ENCODE measurements around the gene PAFAH2. TPM values are rescaled to one million over a fixed set of nuclear protein-coding genes. Genes with fewer than 3 reads are reported as not detected.

Gene PAFAH2
- polyA plus RNA-seq, 1 donor = 18.2 TPM

- no peak for DNase-seq
Measured at GRCh38 chr1:26031611-26032220, 33.9 kb upstream of the PAFAH2 start.

- no peak for DNase-seq
Measured at GRCh38 chr1:26031196-26031595, 33.3 kb upstream of the PAFAH2 start.

DNA sequence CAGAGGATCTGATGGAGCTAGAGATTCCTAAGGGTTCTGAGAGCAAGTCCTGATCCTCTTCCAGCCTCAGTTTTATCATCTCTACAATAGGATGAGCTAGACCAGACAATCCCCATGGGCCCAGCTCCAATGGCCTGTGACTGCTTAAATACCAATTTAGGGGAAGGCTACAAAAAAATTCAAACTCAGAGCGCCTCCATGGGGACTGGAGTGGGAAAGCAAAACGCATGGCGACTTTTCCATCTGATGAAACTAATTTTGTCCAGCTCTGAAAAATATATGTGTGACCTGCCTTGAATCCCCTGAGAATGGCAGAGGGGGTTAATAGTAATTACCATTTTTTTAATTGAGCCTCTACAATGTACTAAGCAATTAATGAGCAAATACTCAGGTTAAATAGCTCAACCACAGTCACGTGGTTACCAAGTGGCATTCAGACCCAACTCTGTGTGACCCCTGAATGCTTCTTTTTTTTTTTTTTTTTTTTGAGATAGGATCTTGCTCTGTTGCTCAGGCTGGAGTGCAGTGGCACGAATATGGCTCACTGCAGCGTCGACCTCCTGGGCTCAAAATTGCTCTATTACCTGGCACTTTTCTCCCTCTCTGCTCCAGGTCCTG, 32.1 kb upstream of the PAFAH2 start:
- DNase-seq = no peak

DNA sequence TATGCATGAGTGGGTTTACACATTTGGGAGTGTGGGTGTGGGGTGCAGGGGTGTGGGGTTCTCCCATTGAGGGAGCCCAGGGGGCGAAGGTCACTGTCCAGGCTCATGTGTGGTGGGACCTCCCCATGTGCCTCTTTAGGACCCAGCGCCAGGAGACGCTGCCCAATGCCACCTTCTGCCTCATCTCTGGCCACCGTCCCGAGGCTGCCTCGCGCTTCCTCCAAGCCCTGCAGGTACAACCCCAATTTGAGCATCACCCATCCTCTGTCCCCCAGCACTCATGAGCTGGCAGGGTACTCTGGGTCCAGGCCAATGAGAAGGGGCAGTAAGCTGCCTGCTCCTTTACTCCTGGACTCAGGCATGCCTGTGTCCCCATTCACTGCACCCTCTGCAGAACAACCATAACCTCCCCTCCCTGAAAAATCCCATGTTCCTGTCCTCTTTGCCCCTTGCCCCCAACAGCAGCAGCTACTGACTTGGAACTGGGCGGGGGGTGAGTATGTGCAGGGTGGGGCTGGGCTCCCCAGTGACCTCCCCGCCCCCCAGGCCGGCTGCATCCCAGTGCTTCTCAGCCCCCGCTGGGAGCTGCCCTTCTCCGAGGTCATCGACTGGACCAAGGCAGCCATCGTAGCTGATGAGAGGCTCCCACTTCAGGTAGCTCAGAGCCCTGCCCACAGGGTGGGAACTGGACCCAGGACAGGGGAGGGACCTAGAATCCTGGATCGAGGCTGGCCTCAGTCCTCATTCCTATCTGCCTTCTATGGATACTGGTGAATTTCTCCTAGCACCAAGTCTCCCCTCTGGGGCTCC, 31.4 kb upstream of the PAFAH2 start:
- DNase-seq = no peak

GRCh38 chr1:26028490-26028980, 30.7 kb upstream of the PAFAH2 start:
- DNase-seq = no peak

- DNase-seq = no peak
Measured at GRCh38 chr1:26027716-26028489, 30.0 kb upstream of the PAFAH2 start.

GRCh38 chr1:26025517-26025916, 27.7 kb upstream of the PAFAH2 start:
- no peak for DNase-seq

- DNase-seq = no peak
Measured at GRCh38 chr1:26025060-26025459, 27.2 kb upstream of the PAFAH2 start.

DNA sequence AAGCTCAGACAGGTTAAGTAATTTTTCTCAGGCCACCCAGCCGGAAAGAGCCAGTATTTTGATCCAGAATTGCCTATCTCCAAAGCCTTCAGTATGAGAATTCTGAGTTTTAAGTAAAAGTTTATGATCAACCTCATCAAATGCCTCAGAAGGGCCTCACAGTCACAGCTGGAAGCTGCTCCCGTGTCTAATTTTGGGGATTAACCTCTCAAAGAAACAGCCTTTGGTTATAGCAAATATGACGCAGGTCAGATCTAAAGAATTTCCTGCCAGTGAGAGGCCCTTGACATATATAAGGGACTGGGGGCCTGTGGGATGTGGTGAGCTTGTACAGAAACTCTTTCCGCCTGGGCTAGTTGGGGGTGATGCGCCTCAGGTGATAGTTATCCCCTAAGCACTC, 26.0 kb upstream of the PAFAH2 start:
- DNase-seq = no peak

DNA sequence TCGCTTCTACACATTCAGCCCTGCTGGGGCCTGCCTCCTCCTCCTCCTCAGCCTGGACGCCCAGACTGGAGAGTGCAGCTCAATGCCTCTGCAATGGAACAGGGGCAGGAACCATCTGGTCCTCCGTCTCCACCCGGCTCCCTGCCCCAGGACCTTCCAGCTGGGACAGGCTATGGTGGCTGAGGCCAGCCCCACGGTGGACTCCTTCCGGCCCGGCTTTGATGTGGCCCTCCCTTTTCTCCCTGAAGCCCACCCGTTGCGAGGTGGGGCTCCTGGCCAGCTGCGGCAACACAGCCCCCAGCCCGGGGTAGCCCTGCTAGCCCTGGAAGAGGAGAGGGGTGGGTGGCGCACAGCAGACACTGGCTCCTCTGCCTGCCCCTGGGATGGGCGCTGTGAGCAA, 25.1 kb upstream of the PAFAH2 start:
- DNase-seq = no peak

DNA sequence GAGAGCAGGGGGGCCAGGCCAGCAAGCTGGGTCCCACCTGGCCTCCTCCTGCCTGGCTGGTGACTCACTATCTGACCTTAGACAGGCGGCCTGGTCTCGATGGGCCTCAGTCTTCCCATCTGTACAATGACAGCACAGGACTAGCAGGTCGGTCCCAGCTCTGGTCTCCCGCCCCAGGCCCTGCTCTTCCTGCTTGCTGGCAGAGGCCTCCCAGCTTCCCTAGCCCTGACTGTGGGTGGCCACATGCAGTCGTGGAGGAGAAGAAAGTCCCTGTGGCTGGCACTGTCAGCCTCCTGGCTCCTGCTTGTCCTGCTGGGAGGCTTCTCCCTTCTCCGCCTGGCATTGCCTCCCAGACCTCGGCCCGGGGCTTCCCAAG, 24.5 kb upstream of the PAFAH2 start:
- no peak for DNase-seq

DNA sequence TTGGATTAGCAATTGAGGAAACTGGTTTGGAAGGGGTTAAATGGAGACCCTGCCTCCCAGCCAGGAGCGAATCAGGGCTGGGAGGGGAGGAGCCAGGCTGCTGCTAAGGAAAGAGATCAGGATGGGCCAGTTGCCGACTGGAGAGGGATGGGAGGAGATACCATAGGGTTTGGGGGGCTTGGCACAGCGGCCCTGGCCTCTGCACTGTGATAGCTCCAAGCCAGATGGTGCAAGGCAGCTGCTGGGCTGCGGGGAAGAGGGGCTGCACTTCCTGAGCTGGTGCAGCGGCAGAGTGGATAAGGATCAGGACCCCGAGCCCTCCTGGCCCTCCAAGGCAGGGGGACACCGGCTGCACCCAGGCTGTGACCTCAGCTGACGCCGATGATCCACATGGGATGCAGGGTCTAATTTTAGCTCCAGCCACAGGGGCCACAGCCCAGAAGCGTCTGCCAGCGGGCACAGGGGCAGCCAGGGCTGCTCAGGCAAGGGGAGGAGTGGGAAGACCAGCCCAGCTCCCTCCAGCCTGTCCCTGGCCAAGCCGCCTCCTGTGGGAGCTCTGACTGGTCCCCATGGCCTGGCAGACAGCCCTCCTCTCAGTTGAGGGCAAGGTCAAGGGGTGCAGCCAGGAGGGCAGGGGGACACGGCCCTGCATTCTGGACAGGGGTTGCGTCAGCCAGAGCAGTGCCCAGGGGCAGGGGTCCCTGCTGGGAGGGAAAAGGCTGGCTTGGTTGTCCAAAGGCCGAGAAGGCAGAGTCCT, 24.0 kb upstream of the PAFAH2 start, which contains the start of gene EXTL1:
TSS of gene EXTL1 (plus strand) at position 129 of the 757 bp plus-strand sequence. CDS start 872 bp downstream, outside the sequence.
- DNase-seq = peak; percentile 64

DNA sequence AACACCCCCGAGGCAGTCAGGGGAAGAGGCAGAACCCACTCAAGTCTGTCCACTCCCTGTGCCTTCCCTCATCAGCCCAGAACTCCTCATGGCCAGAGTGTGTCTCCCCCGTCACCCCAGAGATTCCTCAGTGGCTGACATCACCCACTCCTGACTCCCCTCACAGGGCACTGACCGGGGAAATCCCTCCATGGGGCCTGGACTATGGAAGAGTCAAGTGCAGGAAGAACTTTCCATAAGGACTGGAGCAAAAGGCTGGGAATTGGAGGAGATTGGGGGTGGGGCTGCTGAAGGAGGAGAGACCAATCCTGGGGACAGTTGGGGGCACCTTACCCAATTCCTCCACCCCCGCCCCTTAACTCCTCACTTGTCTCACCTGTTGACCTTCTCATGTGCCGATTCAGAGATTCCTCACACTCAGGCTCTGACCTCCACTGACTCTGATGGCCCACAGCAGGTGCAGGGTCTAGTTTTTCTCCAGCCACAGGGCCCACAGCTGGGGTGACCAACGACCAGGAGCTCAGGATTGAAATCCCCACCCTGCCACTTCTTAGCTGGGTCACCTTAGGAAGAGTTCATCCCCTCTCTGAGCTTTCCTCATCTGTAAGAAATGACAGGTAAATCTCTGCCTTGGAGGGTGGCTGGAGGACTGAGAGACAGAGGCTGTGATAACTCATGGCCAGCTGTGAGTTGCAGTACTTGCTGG, 23.2 kb upstream of the PAFAH2 start:
- no peak for DNase-seq

- DNase-seq = no peak
Measured at GRCh38 chr1:26020330-26020768, 22.5 kb upstream of the PAFAH2 start.

DNA sequence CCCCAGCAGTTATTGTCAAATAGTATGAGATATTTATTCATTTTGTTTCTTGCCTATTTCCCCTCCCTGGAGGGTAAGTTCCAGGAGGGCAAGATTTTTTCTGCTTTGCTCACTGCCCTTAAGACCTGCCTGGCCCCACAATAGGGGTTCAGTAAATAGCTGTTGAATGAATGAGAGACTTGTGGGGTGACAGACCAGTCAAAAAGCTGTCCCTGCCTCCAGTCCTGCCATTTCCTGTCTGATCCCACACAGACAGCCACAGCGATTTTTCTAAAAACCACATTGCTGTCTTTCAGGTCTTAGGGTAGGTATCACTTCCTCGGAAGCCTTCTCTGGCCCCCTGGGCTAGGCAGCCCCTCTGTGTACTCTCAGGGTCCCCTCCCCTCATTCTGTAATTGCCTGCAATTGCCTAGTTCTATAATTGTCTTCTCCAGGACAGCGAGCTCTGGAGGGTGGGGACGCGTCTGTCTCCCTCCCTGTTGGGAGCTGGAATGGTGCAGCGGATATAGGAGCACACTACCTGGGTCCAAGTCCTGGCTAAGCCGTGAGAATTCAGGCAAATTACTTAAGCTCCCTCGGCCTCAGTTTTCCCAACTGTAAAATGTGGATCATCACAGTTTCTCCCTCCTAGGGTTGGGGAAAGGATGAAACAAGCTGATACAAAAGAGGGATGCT, 21.9 kb upstream of the PAFAH2 start:
- DNase-seq = no peak

DNA sequence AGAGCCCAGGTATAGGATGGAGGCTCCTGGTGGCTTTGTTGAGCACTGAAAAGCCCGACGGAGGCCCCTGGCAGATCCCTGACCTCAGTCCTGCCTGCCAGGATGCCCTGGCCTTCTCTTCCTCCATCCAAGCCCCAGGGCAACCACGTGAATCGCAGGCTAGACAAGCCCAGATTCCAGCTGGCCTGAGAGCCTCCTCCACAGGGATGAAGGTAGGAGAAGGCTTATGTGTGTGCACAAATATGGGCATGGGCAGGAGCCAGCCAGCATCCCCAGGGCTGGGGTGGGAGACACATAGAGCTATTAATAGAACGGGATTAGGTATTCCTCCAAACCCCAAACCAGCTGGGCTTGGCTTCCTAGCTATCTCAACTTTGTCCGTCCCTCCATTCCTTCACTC, 19.7 kb upstream of the PAFAH2 start:
- no peak for DNase-seq

GRCh38 chr1:26016953-26017545, 19.2 kb upstream of the PAFAH2 start:
- no peak for DNase-seq

DNA sequence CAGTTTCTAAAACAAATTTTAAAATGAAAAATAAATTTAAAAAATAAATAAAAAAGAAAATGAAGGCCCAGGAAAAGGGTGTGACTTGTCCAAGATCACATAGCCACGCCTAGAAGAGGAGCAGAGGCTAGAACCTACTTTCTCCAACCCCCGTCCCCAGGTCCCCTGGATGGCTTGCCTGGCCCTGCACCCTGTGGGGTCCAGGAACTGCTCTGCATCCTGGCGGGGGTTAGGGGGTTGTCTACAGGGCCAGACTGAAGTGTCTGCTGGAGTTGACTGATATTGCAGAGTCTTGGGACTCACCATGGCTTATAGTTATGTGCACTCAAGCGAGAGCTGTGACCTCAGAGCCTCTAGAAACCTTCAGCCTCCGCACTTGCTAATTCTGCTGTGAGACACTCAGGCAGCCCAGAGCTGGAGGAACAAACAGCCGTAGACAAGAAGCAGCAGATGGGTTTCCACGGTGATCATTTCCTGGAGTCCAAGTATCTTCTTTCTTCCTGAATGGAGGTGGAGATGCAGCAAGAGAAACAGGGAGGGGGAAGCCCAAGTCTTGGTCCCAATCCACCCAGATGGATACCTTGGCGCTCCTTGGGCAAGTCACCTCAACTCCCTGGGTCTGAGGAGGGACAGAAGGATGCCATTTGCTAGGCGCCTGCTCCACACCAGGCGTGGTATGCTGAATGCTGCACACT, 18.5 kb upstream of the PAFAH2 start:
- DNase-seq = no peak

DNA sequence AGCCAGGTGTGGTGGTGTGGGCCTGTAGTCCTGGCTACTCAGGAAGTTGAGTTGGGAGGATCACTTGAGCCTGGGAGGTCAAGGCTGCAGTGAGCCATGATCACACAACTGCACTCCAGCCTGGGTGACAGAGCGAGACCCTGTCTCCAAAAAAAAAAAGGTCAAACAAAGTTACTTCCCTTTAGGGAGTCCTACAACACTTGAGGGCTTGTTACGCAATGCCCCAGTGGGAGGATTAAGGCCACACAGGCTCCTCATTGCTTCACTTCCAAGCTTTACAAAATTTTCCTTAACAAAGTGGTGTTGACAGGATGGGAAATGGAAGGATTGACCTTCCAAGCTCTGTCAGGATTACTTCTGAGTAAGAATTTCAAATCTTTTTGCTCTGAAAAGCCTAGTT, 17.5 kb upstream of the PAFAH2 start:
- no peak for DNase-seq

Data from left kidney (tissue), 2 donors.